Islet precursor cell (in vitro differentiated cells): ENCODE data around the gene UBXN6.

Experiments
- DNase-seq: peaks from one replicate; pipeline ENCODE4 v3.0.0-alpha.2; 2018

Gene UBXN6

GRCh38 chr19:4402171-4403004 lies 55.2 kb downstream of the UBXN6 start, which contains the start of gene CHAF1A:
Gene CHAF1A (plus strand): TSS chr19:4402640. CDS start chr19:4402763, 123 bp downstream.
- peak; percentile 100 for DNase-seq

GRCh38 chr19:4401769-4402170 lies 55.8 kb downstream of the UBXN6 start:
- DNase-seq: no peak

- peak; percentile 93 for DNase-seq
Observed at GRCh38 chr19:4400135-4400936, 57.3 kb downstream of the UBXN6 start, which contains the start of gene SH3GL1. Gene SH3GL1 (minus strand): TSS chr19:4400547. CDS start chr19:4400368, 179 bp downstream.

GRCh38 chr19:4399812-4400134 lies 57.8 kb downstream of the UBXN6 start:
- peak; percentile 65 for DNase-seq

GRCh38 chr19:4396949-4397783 lies 60.4 kb downstream of the UBXN6 start:
- DNase-seq: no peak
